H1 (cell line): ENCODE data around the gene WNT1. TPM values are rescaled to one million over a fixed set of nuclear protein-coding genes. Genes with fewer than 3 reads are reported as not detected.

Experiments used
- BACH1 ChIP-seq: IDR thresholded peaks from 2 replicates; pipeline ENCODE4 v1.6.1; 2012; ENCODE audit warnings: low read length, improper control_type of control experiment
- PHF8 ChIP-seq: fragments of 200-600 bp; sonication (generic); conservative IDR thresholded peaks from 2 replicates; pipeline ENCODE4 v1.7.1; 2012; ENCODE audit warnings: low read depth, mild to moderate bottlenecking, inconsistent platforms, low read length, moderate library complexity
- SP4 ChIP-seq: IDR thresholded peaks from 2 replicates; pipeline ENCODE4 v1.6.1; 2012; ENCODE audit warnings: low read length, inconsistent platforms
- polyA plus RNA-seq, 7 experiments: library from polyadenylated mRNA; depleted of rRNA in 3 of 7; stranded (reverse) in 5 of 7; unstranded in 2 of 7; fragments of >200 nt in 5 of 7; fragments of 200-250 nt in 2 of 7; gene quantifications; 1 replicate in 5 of 7; 2 replicates in 1 of 7; 4 replicates in 1 of 7; pipeline versions ENCODE4 v1.2.1 to v1.2.3, GENCODE V29; 2011 to 2013; ENCODE audit warnings: missing spikeins in 2 of 7, mixed read lengths in 2 of 7
- total RNA-seq: library from RNA; stranded (reverse); fragmentation: NEBNext Ultra II Directional; extraction: Animal tissue kit (Norgen Biotek cat#: 25700); gene quantifications from 2 replicates; pipeline ENCODE4 v1.2.1, GENCODE V29; 2021
- TF ChIP-seq, protein P1 (sequence below): IDR thresholded peaks from 2 replicates; pipeline ENCODE4 v1.6.1; 2012; ENCODE audit warnings: inconsistent platforms

The WNT1 gene
- total and polyA plus RNA-seq, 2 of the 8 experiments (the other 6 are each of a cell fraction or from before 2014, with no cell fraction given), result not detected

DNA sequence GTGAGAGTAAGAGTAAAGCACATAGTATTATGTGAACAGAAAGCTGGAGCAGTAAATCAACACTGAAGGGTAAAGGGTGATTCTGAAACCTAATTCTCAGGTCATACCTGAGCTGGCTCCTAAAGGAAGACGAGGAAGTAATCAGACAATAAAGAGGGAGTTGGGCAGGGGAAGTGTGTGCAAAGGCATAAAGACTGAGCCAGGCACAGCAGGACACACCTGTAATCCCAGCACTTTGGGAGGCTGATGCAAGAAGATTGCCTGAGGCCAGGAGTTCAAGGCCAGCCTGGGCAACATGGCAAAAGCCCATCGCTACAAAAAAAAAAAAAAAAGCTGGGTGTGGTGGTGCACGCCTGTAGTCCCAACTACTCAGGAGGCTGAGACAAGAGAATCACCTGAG lies 30.4 kb upstream of the WNT1 start (continued):
- no peak for TF ChIP-seq BACH1
- no peak for TF ChIP-seq SP4
- TF ChIP-seq, protein P1, sequence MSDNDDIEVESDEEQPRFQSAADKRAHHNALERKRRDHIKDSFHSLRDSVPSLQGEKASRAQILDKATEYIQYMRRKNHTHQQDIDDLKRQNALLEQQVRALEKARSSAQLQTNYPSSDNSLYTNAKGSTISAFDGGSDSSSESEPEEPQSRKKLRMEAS, result no peak
- no peak for TF ChIP-seq PHF8
- TF ChIP-seq, all 59 proteins: peak for 0
